ENCODE data around the gene TMEM238. TPM values are rescaled to one million over a fixed set of nuclear protein-coding genes. Genes with fewer than 3 reads are reported as not detected.

Gene TMEM238
- total and polyA plus RNA-seq, 10 of the 15 experiments (the other 5 are each of a cell fraction or from before 2014, with no cell fraction given) = 0.05 to 16.9 (median 0.58) TPM; not detected in 1

GRCh38 chr19:55366790-55367189 is 17.3 kb downstream of the TMEM238 start (continued):
- no peak for TF ChIP-seq ZBTB4 (CRISPR knock-in tag; IDR thresholded peaks at IDR 0.05)
- TF ChIP-seq SUZ12 (IDR thresholded peaks at IDR 0.05; ENCODE audit: unreplicated experiment) = no peak

GRCh38 chr19:55365964-55366363 is 18.1 kb downstream of the TMEM238 start:
- no peaks in the 10 kb centered on the region for H3K4me1 ChIP-seq (ENCODE audit: control insufficient read depth, insufficient read depth, low read length)
- in situ Hi-C loops (cut with MboI) (no loop called here), intact Hi-C loops (cut with micrococcal nuclease; ENCODE audit: unreplicated experiment) (no loop called here)
- BruUV-seq (replicated peaks) = no TSS peak
- H4K20me1 ChIP-seq (ENCODE audit: control insufficient read depth, insufficient read depth) = no peaks in the 10 kb centered on the region
- H2AFZ ChIP-seq (ENCODE audit: control insufficient read depth, low read depth, low read length) = no peak overlapping the region
- POLR2A ChIA-PET = no interaction called here
- H3K9ac ChIP-seq (ENCODE audit: control insufficient read depth, insufficient read depth, low read length) = no peak overlapping the region
- DNase-seq (ENCODE audit: low read depth, low spot score) (no peak), ATAC-seq (no peak), FAIRE-seq (no peak)
- RAD21 ChIA-PET (ENCODE audit: unreplicated experiment) = no interaction called here
- H3K79me2 ChIP-seq (ENCODE audit: control insufficient read depth, insufficient read depth, low read length) = no peaks in the 10 kb centered on the region
- no peaks in the 10 kb centered on the region for H3K36me3 ChIP-seq (ENCODE audit: control insufficient read depth in 2 of 2, insufficient read depth in 2 of 2, low read length in 1 of 2)
- H3K27ac ChIP-seq (ENCODE audit: control insufficient read depth, insufficient read depth) = no peak overlapping the region
- H3K27me3 ChIP-seq (replicated peaks in 1 of 2; ENCODE audit: control insufficient read depth in 2 of 2, insufficient read depth in 2 of 2, low read length in 1 of 2) = peaks cover 3 to 10% of the 10 kb centered on the region in 2 experiments
- H3K4me2 ChIP-seq (ENCODE audit: control insufficient read depth, insufficient read depth) = no peak overlapping the region
- no peaks in the 10 kb centered on the region for H3K9me3 ChIP-seq (replicated peaks; ENCODE audit: control insufficient read depth, insufficient read depth, low read length)
- SMC1A ChIA-PET (ENCODE audit: uncharacterized antibody, unreplicated experiment) = no interaction called here
- no peak overlapping the region for H3K4me3 ChIP-seq
- 59% methylated on average over 11 of the region's 19 CpGs for WGBS (ENCODE audit: insufficient coverage, insufficient replicate concordance, low lambda C conversion rate, missing lambda C conversion rate)
- CTCF ChIA-PET = interaction anchor here (1.3 kb wide), 1 partner anchor 138 kb away, joined by 3 read pairs; no protein-coding TSS in a partner anchor
- no peak for TF ChIP-seq CTCF (IDR thresholded peaks at IDR 0.05 in 2 of 3, conservative IDR thresholded peaks at IDR 0.05 in 1 of 3; ENCODE audit: control insufficient read depth in 2 of 3, extremely low read depth in 1 of 3, insufficient read depth in 1 of 3, low read depth in 3 of 3, low read length in 3 of 3)
- TF ChIP-seq TBL1XR1 (IDR thresholded peaks at IDR 0.05; ENCODE audit: low read depth, low read length) = no peak
- TF ChIP-seq STAT3 (IDR thresholded peaks at IDR 0.05; ENCODE audit: low read depth, low read length) = no peak
- no peak for TF ChIP-seq RELA (IDR thresholded peaks at IDR 0.05; ENCODE audit: borderline replicate concordance, partially characterized antibody)
- no peak for TF ChIP-seq RBBP5 (conservative IDR thresholded peaks at IDR 0.05)
- TF ChIP-seq CEBPB (IDR thresholded peaks at IDR 0.05; ENCODE audit: borderline replicate concordance in 1 of 2, low read depth in 2 of 2, low read length in 2 of 2) = no peak
- no peak for TF ChIP-seq PAX8 (IDR thresholded peaks at IDR 0.05)
- no peak for TF ChIP-seq RCOR1 (conservative IDR thresholded peaks at IDR 0.05; ENCODE audit: low read depth, low read length)
- TF ChIP-seq ATF7 (IDR thresholded peaks at IDR 0.05; ENCODE audit: low read depth) = no peak
- no peak for TF ChIP-seq IKZF2 (IDR thresholded peaks at IDR 0.05)
- no peak for TF ChIP-seq MYB (IDR thresholded peaks at IDR 0.05; ENCODE audit: borderline replicate concordance, low read depth, low read length)
- TF ChIP-seq ZNF592 (IDR thresholded peaks at IDR 0.05) = no peak
- no peak for TF ChIP-seq TCF3 (IDR thresholded peaks at IDR 0.05; ENCODE audit: borderline replicate concordance, insufficient read depth, low read depth, low read length)
